HEK293 (cell line): ENCODE measurements around the gene MUS81.
A peak's percentile ranks its signal among the peaks of the same experiment; 100 is the strongest.

Experiments used
- CTCF ChIA-PET: fragments of 350-600 bp; formaldehyde crosslinking; extraction: SDS; loops from one replicate; lab custom pipeline; 2021; ENCODE audit warnings: antibody characterized with exemption; lab: Yijun Ruan, JAX
- POLR2A ChIA-PET: fragments of 300-600 bp; formaldehyde crosslinking; extraction: SDS; loops from one replicate; lab custom pipeline; 2020; ENCODE audit warnings: antibody characterized with exemption, inconsistent platforms; lab: Yijun Ruan, JAX
- H3K27ac ChIP-seq: fragments of 200-500 bp; sonication (Bioruptor generic); 2 replicates; pipeline ENCODE4 v1.5.1; 2014; ENCODE audit warnings: low read depth, low read length, control low read depth, inconsistent platforms; ENCODE audit errors: extremely low read depth
- H3K36me3 ChIP-seq, 2 experiments: fragments of 200-500 bp in 1 of 2; sonication (Bioruptor generic) in 1 of 2; 1 replicate in 1 of 2; 2 replicates in 1 of 2; pipeline ENCODE4 v1.5.1; 2014 to 2017; ENCODE audit warnings: inconsistent platforms in 2 of 2, low read length in 2 of 2; ENCODE audit not compliant: control insufficient read depth in 2 of 2, insufficient read depth in 1 of 2
- H3K4me1 ChIP-seq: fragments of 200-500 bp; sonication (Bioruptor generic); 2 replicates; pipeline ENCODE4 v1.5.1; 2014; ENCODE audit warnings: mild to moderate bottlenecking, low read length, inconsistent platforms; ENCODE audit not compliant: control insufficient read depth, insufficient read depth
- H3K4me3 ChIP-seq: 2 replicates; pipeline ENCODE4 v1.5.1; 2011; ENCODE audit warnings: low read depth, mild to moderate bottlenecking, control low read depth, low read length, moderate library complexity
- H3K9me3 ChIP-seq: fragments of 200-500 bp; sonication (Bioruptor generic); 2 replicates; pipeline ENCODE4 v1.5.1; 2014; ENCODE audit warnings: low read depth, low read length, inconsistent platforms; ENCODE audit not compliant: control insufficient read depth, insufficient read depth
- IKZF3 ChIP-seq: fragments of 450-650 bp; IDR thresholded peaks from 2 replicates; pipeline ENCODE4 v1.5.0; 2018; ENCODE audit warnings: missing biosample characterization, mild to moderate bottlenecking, missing genetic modification characterization, moderate library complexity
- KLF1 ChIP-seq: fragments of 450-650 bp; formaldehyde crosslinking; IDR thresholded peaks from 2 replicates; pipeline ENCODE4 v1.5.1; 2016; ENCODE audit warnings: missing biosample characterization, missing genetic modification characterization
- KLF9 ChIP-seq: fragments of 450-650 bp; formaldehyde crosslinking; IDR thresholded peaks from 2 replicates; pipeline ENCODE4 v1.5.1; 2016; ENCODE audit warnings: missing biosample characterization, missing genetic modification characterization, low read depth
- MZF1 ChIP-seq: fragments of 450-650 bp; formaldehyde crosslinking; IDR thresholded peaks from 2 replicates; pipeline ENCODE4 v1.5.1; 2017; ENCODE audit warnings: missing biosample characterization, missing genetic modification characterization, borderline replicate concordance
- SETDB1 ChIP-seq: IDR thresholded peaks from one replicate; pipeline ENCODE4 v1.6.1; 2017; ENCODE audit warnings: mild to moderate bottlenecking, low read length, moderate library complexity, mixed read lengths; ENCODE audit not compliant: insufficient read length
- SP7 ChIP-seq: fragments of 450-650 bp; formaldehyde crosslinking; IDR thresholded peaks from 2 replicates; pipeline ENCODE4 v1.5.1; 2016; ENCODE audit warnings: missing biosample characterization, missing genetic modification characterization
- ZIC2 ChIP-seq: fragments of 450-650 bp; formaldehyde crosslinking; IDR thresholded peaks from 2 replicates; pipeline ENCODE4 v1.5.1; 2016; ENCODE audit warnings: missing biosample characterization, missing genetic modification characterization
- ZNF133 ChIP-seq: fragments of 450-650 bp; formaldehyde crosslinking; IDR thresholded peaks from 2 replicates; pipeline ENCODE4 v1.5.1; 2016; ENCODE audit warnings: missing biosample characterization, missing genetic modification characterization
- ZNF138 ChIP-seq: fragments of 450-650 bp; formaldehyde crosslinking; IDR thresholded peaks from 2 replicates; pipeline ENCODE4 v1.5.1; 2016; ENCODE audit warnings: missing biosample characterization, missing genetic modification characterization, borderline replicate concordance
- ZNF2 ChIP-seq: fragments of 450-650 bp; formaldehyde crosslinking; IDR thresholded peaks from 2 replicates; pipeline ENCODE4 v1.5.1; 2016; ENCODE audit warnings: missing biosample characterization, missing genetic modification characterization
- ZNF24 ChIP-seq: fragments of 450-650 bp; formaldehyde crosslinking; IDR thresholded peaks from 2 replicates; pipeline ENCODE4 v1.5.1; 2016; ENCODE audit warnings: missing biosample characterization, missing genetic modification characterization
- ZNF37A ChIP-seq: fragments of 450-650 bp; IDR thresholded peaks from 2 replicates; pipeline ENCODE4 v1.5.1; 2018; ENCODE audit warnings: missing biosample characterization, missing genetic modification characterization
- ZNF423 ChIP-seq: fragments of 450-650 bp; formaldehyde crosslinking; IDR thresholded peaks from 2 replicates; pipeline ENCODE4 v1.5.1; 2016; ENCODE audit warnings: missing biosample characterization, missing genetic modification characterization
- ZNF426 ChIP-seq: fragments of 450-650 bp; formaldehyde crosslinking; IDR thresholded peaks from 2 replicates; pipeline ENCODE4 v1.5.1; 2017; ENCODE audit warnings: missing biosample characterization, missing genetic modification characterization, mild to moderate bottlenecking, inconsistent platforms, moderate library complexity
- ZNF473 ChIP-seq: fragments of 450-650 bp; formaldehyde crosslinking; IDR thresholded peaks from 2 replicates; pipeline ENCODE4 v1.5.1; 2017; ENCODE audit warnings: missing biosample characterization, missing genetic modification characterization
- ZNF530 ChIP-seq: fragments of 450-650 bp; formaldehyde crosslinking; IDR thresholded peaks from 2 replicates; pipeline ENCODE4 v1.5.1; 2016; ENCODE audit warnings: low read depth, missing biosample characterization, missing genetic modification characterization
- ZNF548 ChIP-seq: fragments of 450-650 bp; formaldehyde crosslinking; IDR thresholded peaks from 2 replicates; pipeline ENCODE4 v1.5.1; 2016; ENCODE audit warnings: missing biosample characterization, missing genetic modification characterization
- ZNF670 ChIP-seq: fragments of 450-650 bp; formaldehyde crosslinking; IDR thresholded peaks from 2 replicates; pipeline ENCODE4 v1.5.1; 2016; ENCODE audit warnings: missing biosample characterization, missing genetic modification characterization, low read depth
- ZNF707 ChIP-seq: fragments of 450-650 bp; formaldehyde crosslinking; IDR thresholded peaks from 2 replicates; pipeline ENCODE4 v1.5.1; 2016; ENCODE audit warnings: missing biosample characterization, missing genetic modification characterization
- ZNF792 ChIP-seq: fragments of 450-650 bp; formaldehyde crosslinking; IDR thresholded peaks from 2 replicates; pipeline ENCODE4 v1.5.1; 2016; ENCODE audit warnings: missing biosample characterization, missing genetic modification characterization
- TF ChIP-seq, protein P1 (sequence below): fragments of 450-650 bp; formaldehyde crosslinking; IDR thresholded peaks from 2 replicates; pipeline ENCODE4 v1.5.1; 2016; ENCODE audit warnings: missing biosample characterization, missing genetic modification characterization
- TF ChIP-seq, protein P2 (sequence below): fragments of 450-650 bp; formaldehyde crosslinking; optimal IDR thresholded peaks from 2 replicates; pipeline ENCODE3; 2016; ENCODE audit warnings: missing biosample characterization, mild to moderate bottlenecking, missing genetic modification characterization
- TF ChIP-seq, protein P3 (sequence below): fragments of 450-650 bp; formaldehyde crosslinking; IDR thresholded peaks from 2 replicates; pipeline ENCODE4 v1.5.1; 2016; ENCODE audit warnings: missing biosample characterization, missing genetic modification characterization
- TF ChIP-seq, protein P4 (sequence below): fragments of 450-650 bp; formaldehyde crosslinking; IDR thresholded peaks from 2 replicates; pipeline ENCODE4 v1.5.1; 2016; ENCODE audit warnings: missing biosample characterization, missing genetic modification characterization
- TF ChIP-seq, protein P5 (sequence below): fragments of 450-650 bp; formaldehyde crosslinking; IDR thresholded peaks from 2 replicates; pipeline ENCODE4 v1.5.1; 2016; ENCODE audit warnings: missing biosample characterization, missing genetic modification characterization
- TF ChIP-seq, protein P6 (sequence below): sonication (generic); formaldehyde crosslinking; IDR thresholded peaks from 2 replicates; pipeline ENCODE4 v1.8.1; 2022; ENCODE audit warnings: mild to moderate bottlenecking, moderate library complexity, missing genetic modification reagents

MUS81 gene

DNA sequence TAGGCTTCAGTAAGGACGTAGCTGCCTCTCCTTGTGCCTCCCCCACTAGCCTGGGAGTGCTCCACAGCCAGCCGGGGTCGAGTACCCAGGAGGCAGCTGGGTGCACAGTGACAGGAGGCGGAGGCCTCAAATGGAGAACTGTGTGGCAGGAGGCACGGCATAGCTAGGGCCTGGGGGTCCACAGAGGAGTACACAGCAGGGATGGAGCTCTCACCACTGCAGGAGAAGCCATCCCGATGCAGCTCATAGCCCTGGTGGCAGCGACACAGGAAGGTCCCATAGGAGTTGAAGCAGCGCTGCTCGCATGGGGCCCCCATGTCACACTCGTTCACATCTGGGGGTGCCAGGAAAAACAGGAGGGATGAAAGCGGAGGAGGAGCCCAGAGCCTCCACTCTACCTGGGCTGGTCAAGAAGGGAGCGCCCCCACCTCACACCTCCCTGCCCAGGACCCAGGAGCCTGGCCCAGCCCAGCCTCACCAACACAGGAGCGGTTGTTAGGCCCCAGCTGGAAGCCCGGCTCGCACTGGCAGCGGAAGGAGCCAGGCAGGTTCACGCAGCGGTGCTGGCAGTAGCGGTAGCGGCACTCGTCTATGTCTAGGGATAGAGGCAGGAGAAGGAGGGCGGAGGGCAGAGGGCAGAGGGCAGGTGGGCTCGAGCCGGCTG, 9.5 kb downstream of the MUS81 start:
- H3K4me1 ChIP-seq, result no peaks in the 10 kb centered on the region
- ChIA-PET POLR2A (interaction anchor here (0.6 to 6.6 kb wide), 7 partner anchors 9 to 209 kb away, joined by 3 to 111 read pairs (median 3); partner anchors contain the start of genes CFL1, KAT5 and MUS81), CTCF (interaction anchor here (0.6 to 4.2 kb wide), 6 partner anchors 10 to 382 kb away, joined by 3 to 37 read pairs (median 5); partner anchors contain the start of gene MUS81)
- H3K36me3 ChIP-seq, result peaks cover 0 to 33% of the 10 kb centered on the region in 2 experiments; a peak in 1 of 3 replicates
- TF ChIP-seq ZNF24 (tag by site-specific recombination) (no peak), ZNF473 (tag by site-specific recombination) (no peak), ZNF426 (tag by site-specific recombination) (no peak), SETDB1 (no peak), ZIC2 (peak; percentile 55), ZNF138 (tag by site-specific recombination) (no peak), ZNF2 (tag by site-specific recombination) (no peak)
- TF ChIP-seq, protein P1, sequence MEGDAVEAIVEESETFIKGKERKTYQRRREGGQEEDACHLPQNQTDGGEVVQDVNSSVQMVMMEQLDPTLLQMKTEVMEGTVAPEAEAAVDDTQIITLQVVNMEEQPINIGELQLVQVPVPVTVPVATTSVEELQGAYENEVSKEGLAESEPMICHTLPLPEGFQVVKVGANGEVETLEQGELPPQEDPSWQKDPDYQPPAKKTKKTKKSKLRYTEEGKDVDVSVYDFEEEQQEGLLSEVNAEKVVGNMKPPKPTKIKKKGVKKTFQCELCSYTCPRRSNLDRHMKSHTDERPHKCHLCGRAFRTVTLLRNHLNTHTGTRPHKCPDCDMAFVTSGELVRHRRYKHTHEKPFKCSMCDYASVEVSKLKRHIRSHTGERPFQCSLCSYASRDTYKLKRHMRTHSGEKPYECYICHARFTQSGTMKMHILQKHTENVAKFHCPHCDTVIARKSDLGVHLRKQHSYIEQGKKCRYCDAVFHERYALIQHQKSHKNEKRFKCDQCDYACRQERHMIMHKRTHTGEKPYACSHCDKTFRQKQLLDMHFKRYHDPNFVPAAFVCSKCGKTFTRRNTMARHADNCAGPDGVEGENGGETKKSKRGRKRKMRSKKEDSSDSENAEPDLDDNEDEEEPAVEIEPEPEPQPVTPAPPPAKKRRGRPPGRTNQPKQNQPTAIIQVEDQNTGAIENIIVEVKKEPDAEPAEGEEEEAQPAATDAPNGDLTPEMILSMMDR, result no peak
- TF ChIP-seq, protein P2, sequence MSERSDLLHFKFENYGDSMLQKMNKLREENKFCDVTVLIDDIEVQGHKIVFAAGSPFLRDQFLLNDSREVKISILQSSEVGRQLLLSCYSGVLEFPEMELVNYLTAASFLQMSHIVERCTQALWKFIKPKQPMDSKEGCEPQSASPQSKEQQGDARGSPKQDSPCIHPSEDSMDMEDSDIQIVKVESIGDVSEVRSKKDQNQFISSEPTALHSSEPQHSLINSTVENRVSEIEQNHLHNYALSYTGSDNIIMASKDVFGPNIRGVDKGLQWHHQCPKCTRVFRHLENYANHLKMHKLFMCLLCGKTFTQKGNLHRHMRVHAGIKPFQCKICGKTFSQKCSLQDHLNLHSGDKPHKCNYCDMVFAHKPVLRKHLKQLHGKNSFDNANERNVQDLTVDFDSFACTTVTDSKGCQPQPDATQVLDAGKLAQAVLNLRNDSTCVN, result no peak
- TF ChIP-seq, protein P3, sequence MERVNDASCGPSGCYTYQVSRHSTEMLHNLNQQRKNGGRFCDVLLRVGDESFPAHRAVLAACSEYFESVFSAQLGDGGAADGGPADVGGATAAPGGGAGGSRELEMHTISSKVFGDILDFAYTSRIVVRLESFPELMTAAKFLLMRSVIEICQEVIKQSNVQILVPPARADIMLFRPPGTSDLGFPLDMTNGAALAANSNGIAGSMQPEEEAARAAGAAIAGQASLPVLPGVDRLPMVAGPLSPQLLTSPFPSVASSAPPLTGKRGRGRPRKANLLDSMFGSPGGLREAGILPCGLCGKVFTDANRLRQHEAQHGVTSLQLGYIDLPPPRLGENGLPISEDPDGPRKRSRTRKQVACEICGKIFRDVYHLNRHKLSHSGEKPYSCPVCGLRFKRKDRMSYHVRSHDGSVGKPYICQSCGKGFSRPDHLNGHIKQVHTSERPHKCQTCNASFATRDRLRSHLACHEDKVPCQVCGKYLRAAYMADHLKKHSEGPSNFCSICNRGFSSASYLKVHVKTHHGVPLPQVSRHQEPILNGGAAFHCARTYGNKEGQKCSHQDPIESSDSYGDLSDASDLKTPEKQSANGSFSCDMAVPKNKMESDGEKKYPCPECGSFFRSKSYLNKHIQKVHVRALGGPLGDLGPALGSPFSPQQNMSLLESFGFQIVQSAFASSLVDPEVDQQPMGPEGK (tag by site-specific recombination), result 0 out of 2 replicates have a peak, but pooled peaks have one; percentile 19
- H3K9me3 ChIP-seq, result no peaks in the 10 kb centered on the region
- no peak overlapping the region for H3K4me3 ChIP-seq
- no peak overlapping the region for H3K27ac ChIP-seq

DNA sequence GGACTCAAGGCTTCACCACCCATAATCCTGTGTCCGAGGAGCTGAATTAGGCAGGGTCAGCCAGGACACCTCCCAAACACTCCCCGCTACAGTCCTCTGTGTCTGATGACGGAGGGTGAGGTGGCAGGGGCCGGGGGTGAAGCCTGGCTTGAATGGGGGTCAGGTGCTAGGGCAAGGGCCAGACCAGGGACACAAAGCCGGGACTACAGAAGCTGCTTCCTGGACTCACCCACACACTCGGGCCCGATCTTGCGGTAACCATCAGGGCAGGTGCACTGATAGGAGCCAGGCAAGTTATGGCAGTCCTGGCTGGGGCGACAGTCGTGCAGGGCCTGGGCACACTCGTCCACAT, 10.1 kb downstream of the MUS81 start:
- H3K9me3 ChIP-seq, result no peaks in the 10 kb centered on the region
- H3K4me3 ChIP-seq, result no peak overlapping the region
- POLR2A ChIA-PET, result interaction anchor here (0.9 to 6.6 kb wide), 5 partner anchors 9 to 158 kb away, joined by 3 to 111 read pairs (median 3); partner anchors contain the start of genes CFL1, FIBP, FOSL1 and KAT5
- CTCF ChIA-PET, result interaction anchor here (2.1 to 4.2 kb wide), 3 partner anchors 10 to 19 kb away, joined by 5 to 37 read pairs (median 17); partner anchors contain the start of gene MUS81
- no peaks in the 10 kb centered on the region for H3K4me1 ChIP-seq
- H3K36me3 ChIP-seq, result peaks cover 0 to 28% of the 10 kb centered on the region in 2 experiments; a peak in 1 of 3 replicates
- TF ChIP-seq ZNF707 (tag by site-specific recombination), result no peak
- TF ChIP-seq, protein P4, sequence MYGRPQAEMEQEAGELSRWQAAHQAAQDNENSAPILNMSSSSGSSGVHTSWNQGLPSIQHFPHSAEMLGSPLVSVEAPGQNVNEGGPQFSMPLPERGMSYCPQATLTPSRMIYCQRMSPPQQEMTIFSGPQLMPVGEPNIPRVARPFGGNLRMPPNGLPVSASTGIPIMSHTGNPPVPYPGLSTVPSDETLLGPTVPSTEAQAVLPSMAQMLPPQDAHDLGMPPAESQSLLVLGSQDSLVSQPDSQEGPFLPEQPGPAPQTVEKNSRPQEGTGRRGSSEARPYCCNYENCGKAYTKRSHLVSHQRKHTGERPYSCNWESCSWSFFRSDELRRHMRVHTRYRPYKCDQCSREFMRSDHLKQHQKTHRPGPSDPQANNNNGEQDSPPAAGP (tag by site-specific recombination), result no peak
- no peak for TF ChIP-seq ZNF24 (tag by site-specific recombination)
- TF ChIP-seq ZNF133 (tag by site-specific recombination), result no peak
- TF ChIP-seq ZNF37A (tag by site-specific recombination), result no peak
- TF ChIP-seq, protein P5, sequence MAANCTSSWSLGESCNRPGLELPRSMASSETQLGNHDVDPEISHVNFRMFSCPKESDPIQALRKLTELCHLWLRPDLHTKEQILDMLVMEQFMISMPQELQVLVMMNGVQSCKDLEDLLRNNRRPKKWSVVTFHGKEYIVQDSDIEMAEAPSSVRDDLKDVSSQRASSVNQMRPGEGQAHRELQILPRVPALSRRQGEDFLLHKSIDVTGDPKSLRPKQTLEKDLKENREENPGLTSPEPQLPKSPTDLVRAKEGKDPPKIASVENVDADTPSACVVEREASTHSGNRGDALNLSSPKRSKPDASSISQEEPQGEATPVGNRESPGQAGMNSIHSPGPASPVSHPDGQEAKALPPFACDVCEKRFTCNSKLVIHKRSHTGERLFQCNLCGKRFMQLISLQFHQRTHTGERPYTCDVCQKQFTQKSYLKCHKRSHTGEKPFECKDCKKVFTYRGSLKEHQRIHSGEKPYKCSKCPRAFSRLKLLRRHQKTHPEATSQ (tag by site-specific recombination), result no peak
- TF ChIP-seq ZNF792 (tag by site-specific recombination), result no peak
- TF ChIP-seq SP7 (tag by site-specific recombination), result no peak
- TF ChIP-seq ZNF670, result no peak
- TF ChIP-seq ZNF423 (tag by site-specific recombination), result no peak
- TF ChIP-seq, protein P6, sequence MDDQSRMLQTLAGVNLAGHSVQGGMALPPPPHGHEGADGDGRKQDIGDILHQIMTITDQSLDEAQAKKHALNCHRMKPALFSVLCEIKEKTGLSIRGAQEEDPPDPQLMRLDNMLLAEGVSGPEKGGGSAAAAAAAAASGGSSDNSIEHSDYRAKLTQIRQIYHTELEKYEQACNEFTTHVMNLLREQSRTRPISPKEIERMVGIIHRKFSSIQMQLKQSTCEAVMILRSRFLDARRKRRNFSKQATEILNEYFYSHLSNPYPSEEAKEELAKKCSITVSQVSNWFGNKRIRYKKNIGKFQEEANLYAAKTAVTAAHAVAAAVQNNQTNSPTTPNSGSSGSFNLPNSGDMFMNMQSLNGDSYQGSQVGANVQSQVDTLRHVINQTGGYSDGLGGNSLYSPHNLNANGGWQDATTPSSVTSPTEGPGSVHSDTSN (CRISPR knock-in tag), result no peak
- no peak for TF ChIP-seq IKZF3 (tag by site-specific recombination)
- no peak for TF ChIP-seq ZNF548 (tag by site-specific recombination)
- no peak for TF ChIP-seq MZF1 (tag by site-specific recombination)
- TF ChIP-seq ZNF530, result no peak
- no peak for TF ChIP-seq KLF1
- no peak for TF ChIP-seq KLF9
- H3K27ac ChIP-seq, result no peak overlapping the region
